GM12892 (cell line): Measurements from ENCODE around the gene TMX1.

Experiments used
- POLR2A ChIP-seq: IDR thresholded peaks from 2 replicates; pipeline ENCODE4 v1.6.1; 2011; ENCODE audit warnings: low read depth, low read length, control low read depth
- POLR2AphosphoS5 ChIP-seq: IDR thresholded peaks from 2 replicates; pipeline ENCODE4 v1.6.1; 2011; ENCODE audit warnings: low read depth, low read length, control low read depth

DNA sequence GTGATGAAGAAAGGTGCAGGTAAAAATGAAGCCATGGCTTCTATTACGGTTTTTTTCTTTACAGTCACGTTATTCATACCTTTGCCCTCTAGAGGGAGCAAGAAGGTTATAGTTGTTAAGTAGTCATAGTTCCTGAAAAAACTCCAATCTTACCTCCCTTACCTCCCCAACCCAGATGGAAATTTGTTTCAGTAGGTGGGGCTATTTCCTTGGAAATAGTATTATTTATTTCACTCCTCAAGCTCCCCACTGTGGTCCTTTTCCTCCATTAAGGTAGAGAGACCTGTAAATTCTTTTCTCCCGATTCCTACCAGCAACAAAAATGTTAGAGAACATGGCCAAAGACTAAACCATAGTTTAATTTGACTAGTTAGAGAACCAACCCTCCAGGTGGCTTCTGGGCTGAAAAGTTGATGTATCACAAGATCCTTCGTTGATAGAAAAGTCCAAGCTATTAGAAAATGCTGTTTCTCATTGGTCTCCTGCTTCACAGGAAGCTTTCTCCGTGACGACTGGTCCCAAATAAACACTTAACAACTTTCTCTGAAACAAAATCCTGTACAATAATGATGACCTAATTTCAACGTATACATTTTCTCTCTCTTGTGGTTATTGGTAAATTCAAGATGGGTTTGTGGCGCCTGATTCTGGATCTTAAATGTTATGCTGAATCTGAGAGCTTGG, 43.5 kb downstream of the TMX1 start:
- TF ChIP-seq POLR2A (no peak), POLR2AphosphoS5 (no peak)
